G401 (cell line): Measurements from ENCODE around the gene CLMN. TPM values are rescaled to one million over a fixed set of nuclear protein-coding genes. Genes with fewer than 3 reads are reported as not detected.
"Not testable (repeated sequence)": the region's sequence is repeated elsewhere in the genome, so short reads cannot be mapped to it uniquely, and the experiment has no call there.

Source experiments
- DNase-seq: peaks from one replicate; pipeline ENCODE4 v3.0.0-alpha.2; 2015; ENCODE audit warnings: low spot score
- in situ Hi-C: cut with HindIII; loops from 2 replicates; pipeline ENCODE4 v1.10.0; 2016; ENCODE audit warnings: low sequenced_read_pairs, mixed read lengths
- total RNA-seq: library from RNA; depleted of rRNA; stranded (reverse); fragments of >200 nt; shearing (Covaris generic); gene quantifications from 2 replicates; pipeline ENCODE4 v1.2.3, GENCODE V29; 2014

CLMN gene
- total RNA-seq, 1 experiment from 2014 or later: not detected

DNA sequence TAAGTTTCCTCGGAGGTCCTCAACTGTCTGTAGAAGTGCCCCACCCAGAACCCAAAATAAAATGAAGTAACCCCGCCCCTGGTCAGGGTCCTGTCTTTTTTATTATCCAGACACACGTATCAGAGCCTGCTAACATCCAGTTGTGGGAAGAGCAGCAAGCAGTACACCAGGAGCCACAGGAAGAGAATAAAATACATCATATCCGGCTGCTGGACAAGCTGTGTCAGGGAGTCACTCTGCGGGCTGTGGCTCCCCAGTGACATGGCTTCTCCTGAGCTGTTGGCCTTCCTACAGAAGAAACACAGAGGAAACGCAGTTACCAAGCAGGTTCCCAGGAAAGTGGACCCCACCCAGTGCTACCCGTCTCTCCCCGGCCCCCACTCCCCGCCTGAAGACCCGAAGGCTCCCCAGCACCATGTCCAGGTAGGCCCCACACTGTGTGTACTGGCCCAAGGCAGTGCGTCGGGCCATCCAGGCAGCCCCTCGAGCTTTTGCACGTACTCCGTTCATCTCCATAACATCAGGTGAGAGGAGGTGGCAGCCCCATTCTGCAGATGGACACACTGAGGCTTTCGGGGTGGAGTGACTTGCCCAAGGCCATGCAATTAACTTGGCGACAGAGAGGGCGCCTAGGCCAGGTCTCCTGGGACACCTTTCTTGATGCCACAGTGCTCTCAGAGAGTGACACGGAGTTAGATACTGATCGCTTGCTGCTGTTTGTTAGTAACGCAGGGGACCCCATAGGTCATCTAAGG is 128.1 kb downstream of the CLMN start:
- no peak for DNase-seq
- in situ Hi-C loops: no loop called here

DNA sequence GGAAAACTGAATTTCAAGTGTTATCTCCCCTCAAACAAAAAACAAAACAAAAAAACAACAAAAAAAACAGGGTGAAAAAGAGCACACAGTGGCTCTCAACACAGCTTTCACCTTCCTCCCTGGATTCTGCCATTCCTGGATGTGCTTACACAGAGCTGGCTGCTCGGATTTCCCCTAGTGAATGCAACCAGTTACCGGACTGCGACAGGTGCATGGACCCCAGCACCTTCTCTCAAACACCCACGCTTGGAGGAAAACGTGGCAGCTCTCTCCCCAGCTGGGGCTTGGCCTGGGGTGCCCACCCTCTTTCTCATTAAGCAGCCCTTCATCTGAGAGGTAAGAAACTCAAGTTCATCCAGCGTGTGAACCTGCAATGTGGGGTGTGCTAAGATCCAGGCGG is 128.9 kb downstream of the CLMN start:
- in situ Hi-C loops: no loop called here
- DNase-seq: no peak

DNA sequence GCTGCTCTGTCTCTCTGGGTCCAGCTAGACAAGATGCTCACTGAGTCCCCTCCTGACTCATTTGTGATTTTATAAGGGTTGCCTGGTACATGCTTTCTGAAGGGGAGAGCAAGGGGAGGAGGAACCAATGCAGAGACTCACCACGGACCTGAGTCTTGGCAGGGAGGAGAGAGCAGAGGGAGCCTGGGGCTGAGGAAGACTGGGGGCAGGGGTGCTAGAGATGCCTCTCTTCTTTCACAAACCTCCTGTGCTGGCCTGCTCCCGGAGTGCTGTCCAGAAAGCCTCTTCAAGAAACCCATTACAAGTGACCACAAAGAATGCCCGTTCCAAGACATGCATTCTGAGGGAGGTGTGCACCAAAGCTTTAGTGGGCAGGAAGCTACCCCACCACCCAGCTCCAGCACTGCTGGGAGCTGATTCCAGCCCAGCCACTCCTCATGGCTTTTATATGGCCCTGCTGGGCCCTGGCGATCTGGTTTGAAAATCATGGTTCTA is 129.3 kb downstream of the CLMN start:
- DNase-seq: no peak
- in situ Hi-C loops: no loop called here

DNA sequence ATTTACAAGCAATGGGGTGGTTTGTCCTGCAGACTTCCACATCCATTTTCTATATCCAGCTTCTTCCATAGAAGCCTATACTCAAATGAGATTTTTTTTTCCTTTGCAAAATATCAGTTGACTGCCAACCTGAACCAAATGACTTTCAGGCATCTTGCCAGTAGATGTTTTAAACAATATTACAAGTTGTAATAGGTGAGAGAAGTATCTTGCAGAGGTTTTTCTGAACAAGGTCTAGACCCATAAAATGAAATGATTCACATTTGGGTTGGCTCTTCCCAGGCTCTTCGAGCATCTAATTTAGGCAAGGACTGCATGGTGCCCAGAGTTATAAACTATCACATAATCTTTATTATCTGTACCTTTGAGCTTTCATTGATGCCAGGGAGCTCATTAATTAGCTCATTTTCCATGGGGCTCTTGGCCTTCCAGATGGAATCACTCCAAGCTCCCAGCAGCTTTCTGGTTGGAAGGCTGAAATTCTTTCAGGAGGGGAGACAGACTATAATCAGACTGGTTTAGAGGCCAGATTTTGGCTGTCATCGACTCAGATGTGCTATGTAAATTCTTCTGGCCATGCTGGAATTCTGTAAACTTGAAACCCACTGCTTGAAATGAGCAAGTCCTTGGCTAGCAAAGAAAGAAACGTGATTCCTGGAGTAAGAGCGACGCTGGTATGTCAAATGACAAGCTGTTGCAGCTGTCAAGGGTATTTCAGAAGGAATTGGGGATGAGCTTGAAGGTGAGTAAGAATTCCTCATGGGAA is 130.2 kb downstream of the CLMN start:
- peak; percentile 22 for DNase-seq
- in situ Hi-C loops: no loop called here

DNA sequence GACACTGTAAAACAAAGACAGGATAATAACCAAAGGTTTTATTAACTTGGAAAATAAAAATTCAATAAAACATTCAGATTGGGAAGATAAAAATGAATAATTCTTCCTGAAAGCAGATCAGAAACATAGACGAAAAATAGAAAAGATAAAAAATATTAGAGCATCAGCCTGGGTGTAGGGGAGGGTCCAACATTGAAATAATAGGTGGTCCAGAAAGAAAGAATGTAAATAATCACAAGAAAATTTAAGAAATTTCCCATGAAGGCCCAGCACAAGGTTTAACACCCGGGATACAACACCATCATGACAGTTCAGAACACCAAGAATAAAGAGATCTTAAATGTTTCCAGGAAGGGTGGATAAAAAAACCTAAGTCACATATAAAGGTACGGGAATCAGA is 131.3 kb downstream of the CLMN start:
- in situ Hi-C loops: no loop called here
- DNase-seq: no peak

DNA sequence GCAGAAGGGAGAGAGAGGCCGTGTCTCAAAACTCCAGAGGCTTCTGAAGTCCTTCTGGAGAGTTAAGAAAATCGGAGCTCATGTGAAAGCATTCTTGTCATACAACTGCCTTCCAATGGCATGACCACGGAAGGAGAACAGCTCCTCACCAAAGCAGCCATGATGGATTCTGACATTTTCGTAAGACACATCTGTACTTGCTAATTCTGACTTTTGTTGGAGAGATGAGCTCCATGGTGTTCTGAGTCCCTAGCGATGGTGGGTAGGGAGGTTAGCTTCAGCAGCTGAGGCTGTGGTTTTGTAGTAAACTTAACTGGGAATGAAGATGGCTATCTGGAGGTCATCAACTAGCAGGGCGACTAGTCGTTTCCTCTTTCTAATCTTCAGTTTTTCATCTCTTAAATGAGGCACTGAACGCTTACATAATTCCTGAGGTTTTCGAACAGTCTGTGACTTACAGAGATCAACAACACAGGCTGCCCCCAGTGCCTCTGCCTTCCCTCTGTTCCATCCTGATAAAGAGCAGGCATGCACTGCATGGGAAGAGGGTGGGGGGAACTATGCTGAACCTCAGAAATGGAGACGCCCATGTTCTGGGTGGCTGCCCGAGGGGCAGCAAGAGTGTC is 133.8 kb downstream of the CLMN start:
- DNase-seq: no peak
- in situ Hi-C loops: no loop called here

DNA sequence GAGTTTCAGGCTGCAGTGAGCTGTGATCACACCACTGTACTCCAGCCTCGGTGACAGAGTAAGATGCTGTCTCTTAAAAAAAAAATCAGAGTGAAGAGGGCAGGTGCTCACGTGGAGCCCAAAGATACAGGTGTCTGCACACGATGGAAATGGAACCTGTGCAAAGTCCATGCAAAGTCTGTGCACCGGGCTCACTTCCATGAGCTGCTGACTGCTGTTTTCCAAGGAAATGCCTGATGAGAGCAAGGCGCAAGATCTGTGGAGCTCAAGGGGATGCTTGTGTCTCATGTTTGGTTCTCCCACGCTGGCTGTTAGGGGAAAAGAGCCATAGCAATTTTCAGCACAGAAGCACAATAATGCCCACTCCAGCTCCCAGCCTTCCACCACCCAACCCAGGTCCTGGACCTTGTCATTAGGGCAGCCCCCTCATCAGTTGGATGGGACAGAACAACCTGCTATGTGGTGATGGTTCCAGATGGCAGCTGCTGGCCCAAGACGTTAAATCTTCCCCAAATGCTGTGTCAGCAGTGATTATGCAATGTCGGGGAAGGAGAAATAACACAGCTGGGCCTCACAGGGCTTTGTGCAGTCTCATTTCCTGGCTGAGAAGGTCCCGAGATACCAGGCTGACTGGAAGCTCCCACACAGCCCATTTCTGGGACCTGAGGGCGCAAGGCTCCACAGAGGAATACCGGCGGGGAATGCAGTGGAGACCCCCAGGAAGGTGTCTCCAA is 134.5 kb downstream of the CLMN start:
- no peak for DNase-seq
- in situ Hi-C loops: no loop called here

DNA sequence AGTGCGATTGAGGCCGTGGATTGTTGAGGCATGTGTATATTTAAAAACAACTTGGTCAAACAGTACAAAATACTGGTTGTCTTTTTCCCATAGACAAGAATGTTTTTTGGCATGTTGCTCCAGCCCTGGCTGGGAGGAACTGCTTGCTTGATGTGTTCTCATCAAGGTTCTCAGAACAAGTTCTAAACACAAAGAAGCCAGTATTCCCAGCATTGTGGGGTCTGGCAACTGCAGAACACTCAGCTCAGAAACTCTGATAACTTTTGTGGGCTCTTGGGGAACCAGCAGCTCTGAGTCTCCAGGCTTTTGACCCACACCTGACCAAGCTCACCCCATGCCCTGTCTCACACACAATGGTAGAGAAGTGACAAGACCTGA is 135.3 kb downstream of the CLMN start:
- in situ Hi-C loops: no loop called here
- DNase-seq: no peak

DNA sequence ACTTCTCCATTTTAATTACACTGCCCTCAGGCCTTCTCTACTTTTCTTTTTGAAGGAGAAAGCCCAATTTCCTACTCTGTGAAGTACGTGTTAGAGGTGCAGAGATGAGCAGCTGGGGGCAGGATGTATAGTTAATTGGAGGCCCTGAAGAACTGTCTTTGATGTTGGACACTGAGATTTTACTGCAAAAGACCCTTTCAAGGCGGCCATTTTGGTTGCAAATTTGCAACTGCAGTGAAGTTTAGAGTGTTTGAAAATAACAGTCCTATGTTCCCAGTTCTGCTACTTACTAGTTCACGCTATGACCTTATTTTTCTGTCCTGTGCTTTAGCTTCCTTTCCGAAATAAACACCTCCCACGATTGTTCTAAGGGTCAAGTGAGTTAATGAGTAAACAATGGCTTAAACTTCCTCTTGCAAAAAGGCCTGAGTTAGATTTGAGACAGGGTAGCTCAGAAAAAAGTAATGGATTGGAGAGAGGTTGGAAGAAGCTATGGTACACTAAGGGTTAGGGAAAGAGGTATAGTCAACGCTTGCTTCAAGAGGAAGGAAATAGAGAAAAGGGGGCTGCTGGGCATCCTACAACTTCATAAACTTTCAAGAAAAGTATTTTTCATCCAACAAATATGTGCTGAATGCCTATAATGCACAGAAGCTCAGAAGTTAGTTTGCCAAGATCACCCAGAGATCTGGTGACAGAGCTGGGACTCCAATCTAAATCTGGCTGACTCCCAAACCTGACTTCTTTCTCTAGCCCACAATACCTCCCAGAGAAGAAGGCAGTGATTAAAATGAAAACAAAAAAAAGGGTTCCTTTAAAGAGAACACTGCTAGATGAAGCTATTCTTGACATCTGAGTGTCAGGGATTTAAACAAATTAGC is 135.9 kb downstream of the CLMN start:
- no peak for DNase-seq
- in situ Hi-C loops: no loop called here

DNA sequence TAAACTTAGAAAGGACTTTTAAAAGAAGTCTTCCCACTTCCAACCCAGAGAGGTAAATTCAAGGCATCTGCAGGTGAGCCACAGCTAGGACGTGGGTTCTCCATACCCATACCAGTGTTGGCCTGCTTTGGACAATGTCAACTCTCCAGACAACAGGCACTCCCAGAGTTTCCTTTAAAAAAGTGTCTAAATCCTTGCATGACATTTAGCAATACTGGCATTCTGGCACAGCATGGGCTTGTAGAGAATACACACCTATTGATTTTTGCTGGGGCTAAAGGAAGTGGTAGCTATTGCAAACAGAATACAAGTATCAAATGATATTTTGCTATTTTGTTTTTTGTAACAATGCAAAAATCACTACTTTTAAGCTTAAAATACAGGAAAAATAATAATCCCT is 136.6 kb downstream of the CLMN start:
- DNase-seq: no peak
- in situ Hi-C loops: no loop called here

DNA sequence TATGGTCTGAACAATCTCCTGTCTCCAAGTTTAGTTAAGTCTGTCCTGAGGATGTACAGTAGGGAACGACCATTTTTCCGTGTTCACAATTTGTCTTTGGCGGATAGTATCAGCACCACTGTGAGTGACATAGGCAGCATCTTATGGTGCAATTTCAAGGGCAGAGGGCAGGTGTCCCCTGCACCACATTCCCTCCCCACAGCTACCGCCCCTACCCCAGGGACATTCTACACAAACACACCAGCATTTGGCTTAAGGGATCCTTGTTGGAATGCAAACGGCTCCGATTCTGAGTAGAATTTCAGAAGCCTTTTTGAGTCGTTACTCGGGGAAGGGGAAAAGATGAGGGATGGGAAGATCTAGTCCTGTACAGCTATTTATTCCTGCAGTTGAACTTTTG is 137.3 kb downstream of the CLMN start:
- no peak for DNase-seq
- in situ Hi-C loops: no loop called here

DNA sequence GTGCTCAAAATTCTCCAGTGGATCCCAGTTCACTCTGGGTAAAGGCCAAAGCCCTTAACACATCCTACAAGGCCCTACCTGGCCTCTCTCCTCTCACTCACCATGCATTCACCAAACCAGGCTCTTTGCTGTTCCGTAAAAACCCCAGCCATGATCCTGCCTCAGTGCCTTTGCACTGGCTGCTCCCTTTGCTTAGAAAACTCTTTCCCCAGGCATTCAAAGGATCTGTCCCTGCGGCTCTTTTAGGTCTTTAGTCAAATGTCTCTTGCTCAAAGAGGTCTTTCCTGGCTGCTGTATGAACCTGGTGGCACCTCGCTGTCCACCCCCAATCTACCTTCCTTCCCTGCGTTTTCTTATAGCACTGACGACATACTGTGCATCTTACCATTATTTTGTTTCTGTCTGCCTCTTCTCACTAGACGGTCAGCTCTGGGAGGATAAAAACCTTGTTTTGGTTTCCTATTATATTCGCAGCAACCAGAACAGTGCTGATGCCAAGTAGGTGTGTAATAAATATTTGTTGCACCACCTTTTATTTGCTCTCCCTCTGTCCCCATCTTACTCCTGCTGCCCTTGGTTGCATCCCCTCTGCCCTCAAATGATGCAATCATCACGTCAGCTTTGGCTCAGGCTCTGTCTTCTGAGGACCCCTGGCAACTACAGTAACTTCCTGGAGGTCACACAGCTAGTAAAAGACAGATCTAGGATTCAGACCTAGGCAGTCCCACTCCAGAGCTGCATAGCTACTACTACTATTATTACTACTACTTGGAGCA is 138.6 kb downstream of the CLMN start:
- in situ Hi-C loops: no loop called here

DNA sequence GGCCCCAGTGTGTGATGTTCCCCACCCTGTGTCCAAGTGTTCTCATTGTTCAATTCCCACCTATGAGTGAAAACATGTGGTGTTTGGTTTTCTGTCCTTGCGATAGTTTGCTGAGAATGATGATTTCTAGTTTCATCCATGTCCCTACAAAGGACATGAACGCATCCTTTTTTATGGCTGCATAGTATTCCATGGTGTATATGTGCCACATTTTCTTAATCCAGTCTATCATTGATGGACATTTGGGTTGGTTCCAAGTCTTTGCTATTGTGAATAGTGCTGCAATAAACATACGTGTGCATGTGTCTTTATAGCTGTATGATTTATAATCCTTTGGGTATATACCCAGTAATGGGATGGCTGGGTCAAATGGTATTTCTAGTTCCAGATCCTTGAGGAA is 144.0 kb downstream of the CLMN start:
- DNase-seq, in situ Hi-C loops: not testable (repeated sequence)

More for the DNA sequence above, 138.6 kb downstream of the CLMN start:
- DNase-seq: no peak

DNA sequence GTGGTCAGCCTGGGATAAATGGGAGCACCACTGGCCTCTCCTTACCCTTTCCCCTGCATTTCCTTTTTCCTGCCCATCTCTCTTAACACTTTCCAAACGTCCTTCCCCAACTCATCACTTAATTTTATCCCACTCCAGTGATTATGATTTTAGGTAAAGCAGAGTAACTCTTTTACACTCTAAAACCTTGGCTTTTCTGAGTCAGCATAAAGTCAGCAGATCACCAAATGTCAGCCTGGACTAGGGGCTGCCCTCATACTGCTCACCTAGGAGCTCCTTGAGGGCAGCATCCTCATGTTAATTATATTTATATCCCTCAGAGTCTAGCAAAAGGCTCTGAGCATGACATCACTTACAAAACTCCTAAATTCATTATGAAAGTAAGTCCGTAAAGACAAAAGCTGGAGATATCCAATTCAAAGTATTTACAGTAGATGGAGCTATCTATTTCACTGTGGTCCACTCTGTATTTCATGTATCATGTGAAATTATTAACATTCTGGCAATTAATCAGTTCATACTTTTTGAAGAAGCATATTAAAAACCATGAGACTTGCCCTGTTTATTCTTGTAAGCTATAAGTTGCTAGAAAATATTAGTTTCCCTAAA is 145.4 kb downstream of the CLMN start:
- in situ Hi-C loops: no loop called here
- DNase-seq: no peak

DNA sequence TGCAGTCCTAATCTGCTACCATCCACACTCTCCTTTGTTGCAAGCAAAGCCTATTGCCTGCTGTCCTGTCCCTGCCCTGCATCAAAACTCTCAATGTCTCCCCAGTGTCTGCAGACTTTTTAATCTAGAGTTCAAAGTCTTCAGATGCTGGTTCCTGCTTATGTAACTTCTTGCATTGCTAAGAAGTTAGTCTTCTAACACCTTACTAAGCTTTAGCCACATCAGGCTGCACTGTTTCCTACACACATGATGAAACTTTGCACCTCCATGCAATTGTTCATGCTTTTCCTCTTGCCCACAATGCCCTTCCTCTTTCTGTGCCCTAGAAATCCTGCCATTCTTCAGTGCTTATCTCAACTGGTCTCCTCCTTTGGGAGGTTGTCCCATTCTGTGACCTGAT is 146.2 kb downstream of the CLMN start:
- in situ Hi-C loops: no loop called here
- no peak for DNase-seq

DNA sequence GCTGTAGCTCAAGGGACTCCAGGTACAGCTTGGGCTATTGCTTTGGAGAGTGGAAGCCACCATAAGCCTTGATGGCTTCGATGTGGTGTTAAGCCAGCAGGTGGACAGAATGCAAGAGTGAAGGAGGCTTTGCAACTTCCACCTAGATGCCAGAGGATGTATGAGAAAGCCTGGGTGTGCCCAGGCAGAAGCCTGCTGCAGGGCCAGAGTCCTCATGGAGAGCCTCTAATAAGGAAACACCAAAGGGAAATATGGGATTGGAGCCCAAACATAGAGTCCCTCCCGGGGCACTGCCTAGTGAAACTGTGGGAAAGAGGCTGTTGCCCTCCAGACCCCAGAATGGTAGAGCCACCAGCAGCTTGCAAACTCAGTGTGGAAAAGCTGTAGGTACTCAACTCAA is 152.5 kb downstream of the CLMN start:
- in situ Hi-C loops: no loop called here
- no peak for DNase-seq

DNA sequence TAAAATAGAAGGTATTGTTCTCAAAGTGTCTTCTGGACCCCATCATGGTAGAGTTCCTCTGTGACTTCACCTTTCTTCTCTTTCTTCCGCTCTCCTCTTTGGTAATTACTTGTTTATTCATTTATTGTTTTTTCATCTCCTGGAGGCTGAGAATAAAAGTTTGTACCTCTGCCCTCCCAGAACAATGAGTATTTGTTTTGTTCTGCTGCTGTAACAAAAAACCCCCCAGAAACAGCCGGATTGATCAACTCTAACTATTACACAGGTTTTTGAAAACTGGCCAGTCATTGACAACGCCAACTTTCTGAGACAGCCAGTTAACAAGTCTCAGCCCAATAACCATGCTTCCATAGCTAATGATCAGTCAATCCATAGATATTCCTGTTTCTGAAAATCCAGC is 154.2 kb downstream of the CLMN start:
- in situ Hi-C loops: no loop called here

DNA sequence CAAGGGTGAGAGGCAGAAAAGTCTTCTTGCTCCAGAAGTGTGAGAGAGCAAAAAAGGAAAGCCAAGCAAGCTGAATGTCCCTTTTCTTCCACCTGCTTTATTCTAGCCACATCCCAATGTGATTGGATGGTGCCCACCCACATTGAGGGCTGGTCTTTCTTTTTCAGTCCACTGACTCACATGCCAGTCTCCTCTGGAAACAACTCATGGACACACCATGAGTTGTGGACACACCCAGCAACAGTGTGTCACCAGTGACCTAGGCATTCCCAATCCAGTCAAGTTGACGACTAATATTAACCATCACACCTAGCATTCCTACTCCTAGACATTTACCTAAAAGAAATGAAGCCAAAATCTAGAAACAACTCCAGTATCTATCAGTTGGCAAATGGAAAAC is 155.2 kb downstream of the CLMN start:
- no peak for DNase-seq
- in situ Hi-C loops: no loop called here

More for the DNA sequence above, 154.2 kb downstream of the CLMN start:
- DNase-seq: no peak
